ENCODE results near the gene SUSD2. TPM values are rescaled to one million over a fixed set of nuclear protein-coding genes. Genes with fewer than 3 reads are reported as not detected.
"Not testable (repeated sequence)": the region's sequence is repeated elsewhere in the genome, so short reads cannot be mapped to it uniquely, and the experiment has no call there.

The SUSD2 gene
- total RNA-seq, 1 donor from 2014 or later = not detected

DNA sequence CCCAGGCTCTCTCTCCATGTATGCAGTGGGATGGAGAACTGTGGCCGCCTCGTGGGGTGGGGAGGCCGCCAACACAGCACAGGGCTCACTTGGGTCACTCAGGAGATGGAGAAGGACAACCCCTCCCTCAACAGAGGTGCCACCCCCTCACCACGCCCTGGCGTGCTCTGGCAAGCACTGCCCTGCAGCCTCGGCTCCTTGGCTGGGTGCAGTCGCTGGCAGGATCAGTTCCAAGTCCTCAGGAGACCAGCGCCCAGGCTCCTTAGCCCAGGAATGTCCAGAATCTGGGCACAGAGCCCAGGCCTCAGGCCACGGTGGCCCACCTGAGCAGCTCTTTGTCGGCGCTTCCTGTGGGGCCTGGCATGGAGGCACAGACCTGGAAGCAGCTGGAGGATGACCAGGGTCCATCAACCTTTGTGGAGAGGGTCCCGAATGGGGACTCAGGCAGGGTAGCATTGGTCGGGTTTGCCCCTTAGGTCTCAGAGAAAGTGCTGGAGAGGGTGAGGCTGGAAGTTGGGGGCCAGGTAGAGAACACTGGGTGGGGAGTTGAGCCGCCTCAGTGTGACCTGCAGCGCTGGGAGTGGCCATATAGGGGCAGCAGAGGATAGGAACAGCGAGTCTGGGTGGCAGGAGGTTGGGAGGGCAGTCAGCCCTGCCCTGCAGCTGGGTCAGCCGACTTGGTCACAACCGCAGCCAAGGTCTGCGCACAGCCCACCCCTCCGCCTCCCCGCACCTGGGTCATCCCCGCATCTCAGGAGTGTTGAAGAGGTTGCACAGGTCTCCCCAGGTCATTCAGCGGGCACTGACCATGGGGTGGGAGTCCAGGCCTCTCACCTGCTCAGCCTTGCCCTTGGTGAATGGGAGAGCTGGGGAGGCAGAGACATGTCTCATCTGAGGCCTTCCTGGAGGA, 8.2 kb downstream of the SUSD2 start:
- no peak for DNase-seq

GRCh38 chr22:24190159-24190540, 8.9 kb downstream of the SUSD2 start:
- DNase-seq = no peak

DNA sequence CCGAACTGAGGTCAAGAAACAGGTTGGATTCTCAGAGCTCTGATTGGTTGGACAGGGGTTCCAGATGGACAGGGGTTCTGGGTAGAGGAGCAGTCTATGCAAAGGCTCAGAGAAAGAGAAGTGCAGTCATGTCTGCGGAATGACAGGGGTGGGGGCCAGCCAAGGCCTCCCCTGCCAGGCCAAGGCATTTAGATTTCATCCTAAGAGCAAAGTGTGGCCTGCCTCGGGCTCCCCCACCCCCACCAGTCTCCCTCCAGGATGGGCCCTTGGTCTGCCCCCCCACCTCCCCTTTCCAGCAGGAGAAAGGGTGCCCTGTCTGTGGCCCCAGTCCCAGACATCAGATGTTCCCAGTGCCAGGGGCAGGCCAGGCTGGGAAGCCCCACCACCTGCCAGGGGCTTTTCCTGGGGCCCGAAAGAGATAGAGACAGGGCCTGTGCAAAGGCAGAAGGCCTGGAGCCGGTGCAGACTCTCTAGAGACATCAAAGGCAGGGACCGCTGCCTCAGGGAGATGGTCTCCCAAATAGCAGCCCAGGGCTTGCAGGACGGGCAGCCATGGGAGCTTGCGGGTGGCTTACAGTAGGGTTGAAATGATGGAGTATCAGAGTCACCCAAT, 9.4 kb downstream of the SUSD2 start:
- DNase-seq = no peak

DNA sequence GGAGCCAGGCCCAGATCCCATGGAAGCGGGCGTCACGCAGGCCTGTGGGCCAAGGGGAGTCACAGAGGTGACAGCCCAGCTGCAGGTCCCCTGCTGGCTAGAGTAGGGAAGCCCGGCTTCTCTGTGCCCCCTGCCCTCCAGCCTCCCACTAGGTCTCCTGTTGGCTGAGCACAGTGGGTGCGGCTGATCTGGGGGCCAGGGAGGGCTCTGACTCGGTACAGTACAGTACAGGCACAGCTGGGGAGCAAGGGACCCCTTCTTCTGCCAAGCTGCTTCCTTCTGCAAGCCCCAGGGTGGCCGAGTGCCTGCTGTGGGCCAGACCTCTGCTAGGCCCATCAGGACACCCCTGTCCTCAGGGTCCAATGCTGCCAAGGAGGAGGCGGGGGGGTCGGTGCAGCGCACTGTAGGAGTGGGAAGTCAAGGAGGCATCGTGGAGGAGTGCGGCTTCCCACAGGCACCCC, 10.1 kb downstream of the SUSD2 start:
- no peak for DNase-seq

DNA sequence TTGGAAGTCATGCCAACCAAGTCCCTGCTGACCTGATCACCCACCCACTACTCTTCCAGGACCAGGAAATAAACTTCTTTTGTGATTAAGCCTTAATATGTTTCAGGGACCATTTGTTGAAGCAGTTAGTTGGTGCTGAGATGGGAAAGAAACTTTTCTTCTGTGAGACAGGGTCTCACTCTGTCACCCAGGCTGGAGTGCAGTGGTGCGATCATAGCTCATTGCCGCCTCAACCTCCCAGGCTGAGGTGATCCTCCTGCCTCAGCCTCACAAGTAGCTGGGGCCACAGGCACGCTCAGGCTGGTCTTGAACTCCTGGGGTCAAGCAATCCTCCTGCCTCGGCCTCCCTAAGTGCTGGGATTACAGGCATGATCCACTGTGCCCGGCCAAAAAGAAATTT, 10.6 kb downstream of the SUSD2 start:
- DNase-seq = no peak

GRCh38 chr22:24198682-24199052, 17.4 kb downstream of the SUSD2 start:
- no peak for DNase-seq

DNA sequence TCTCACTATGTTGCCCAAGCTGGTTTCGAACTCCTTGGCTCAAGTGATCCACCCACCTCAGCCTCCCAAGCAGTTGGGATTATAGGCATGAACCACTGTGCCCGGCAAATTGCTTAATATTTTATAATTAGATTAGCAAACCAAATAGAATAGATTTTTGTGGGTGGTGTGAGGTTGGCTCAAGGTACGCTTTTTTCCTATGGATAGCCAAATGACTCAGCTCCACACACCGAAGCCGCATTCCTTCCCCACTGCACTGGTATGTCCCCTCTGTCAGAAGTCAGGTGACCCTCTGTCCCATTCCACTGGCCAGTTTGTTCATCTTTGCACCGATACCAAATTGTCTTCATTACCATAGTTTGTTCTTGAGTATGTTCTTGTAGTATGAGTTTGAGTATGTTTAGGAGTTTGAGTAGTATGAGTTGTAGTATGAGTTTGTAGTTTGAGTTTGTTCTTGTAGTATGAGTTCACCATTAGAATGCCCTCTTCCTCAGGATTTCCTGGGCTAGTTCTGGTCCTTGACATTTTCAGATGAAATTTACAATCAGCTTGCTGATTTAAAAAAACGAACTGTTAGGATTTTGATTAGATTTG, 19.4 kb downstream of the SUSD2 start:
- DNase-seq = no peak

- DNase-seq = no peak
These were observed 20.7 kb downstream of the SUSD2 start for GRCh38 chr22:24201681-24202614.

GRCh38 chr22:24203856-24204255, 22.6 kb downstream of the SUSD2 start:
- DNase-seq = not testable (repeated sequence)

DNA sequence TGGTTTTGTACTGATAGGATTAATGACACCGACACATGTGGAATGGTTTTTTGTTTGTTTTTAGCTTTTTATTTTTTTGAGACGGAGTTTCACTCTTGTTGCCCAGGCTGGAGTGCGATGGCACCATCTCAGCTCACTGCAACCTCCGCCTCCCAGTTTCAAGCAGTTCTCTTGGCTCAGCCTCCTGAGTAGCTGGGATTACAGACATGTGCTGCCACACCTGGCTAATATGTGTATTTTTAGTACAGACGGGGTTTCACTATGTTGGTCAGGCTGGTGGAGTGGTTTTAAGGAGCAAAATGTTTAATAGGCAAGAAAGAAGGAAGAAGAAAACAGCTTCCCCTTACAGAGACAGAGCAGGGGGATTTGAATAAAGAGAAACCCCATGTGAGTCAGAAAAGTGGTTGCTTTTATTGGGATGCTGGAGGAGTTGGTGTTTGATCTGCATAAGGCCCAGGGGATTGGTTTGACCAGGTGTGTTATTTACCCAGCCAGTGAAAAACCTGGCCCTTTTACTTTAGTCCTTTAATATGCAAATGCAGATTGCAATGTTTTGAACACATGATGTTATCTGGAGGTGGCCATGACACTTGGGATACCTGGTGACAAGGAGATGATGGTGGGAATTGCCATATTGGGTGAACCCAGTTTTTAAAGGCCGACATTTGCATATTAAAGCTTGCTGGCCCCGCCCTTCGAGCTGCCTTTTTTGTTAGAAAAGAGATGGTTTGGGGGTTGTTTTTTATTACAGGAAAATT, 24.3 kb downstream of the SUSD2 start:
- no peak for DNase-seq

GRCh38 chr22:24206460-24207263, 25.4 kb downstream of the SUSD2 start:
- not testable (repeated sequence) for DNase-seq

- no peak for DNase-seq
These were observed 26.2 kb downstream of the SUSD2 start for GRCh38 chr22:24207264-24208011.

DNA sequence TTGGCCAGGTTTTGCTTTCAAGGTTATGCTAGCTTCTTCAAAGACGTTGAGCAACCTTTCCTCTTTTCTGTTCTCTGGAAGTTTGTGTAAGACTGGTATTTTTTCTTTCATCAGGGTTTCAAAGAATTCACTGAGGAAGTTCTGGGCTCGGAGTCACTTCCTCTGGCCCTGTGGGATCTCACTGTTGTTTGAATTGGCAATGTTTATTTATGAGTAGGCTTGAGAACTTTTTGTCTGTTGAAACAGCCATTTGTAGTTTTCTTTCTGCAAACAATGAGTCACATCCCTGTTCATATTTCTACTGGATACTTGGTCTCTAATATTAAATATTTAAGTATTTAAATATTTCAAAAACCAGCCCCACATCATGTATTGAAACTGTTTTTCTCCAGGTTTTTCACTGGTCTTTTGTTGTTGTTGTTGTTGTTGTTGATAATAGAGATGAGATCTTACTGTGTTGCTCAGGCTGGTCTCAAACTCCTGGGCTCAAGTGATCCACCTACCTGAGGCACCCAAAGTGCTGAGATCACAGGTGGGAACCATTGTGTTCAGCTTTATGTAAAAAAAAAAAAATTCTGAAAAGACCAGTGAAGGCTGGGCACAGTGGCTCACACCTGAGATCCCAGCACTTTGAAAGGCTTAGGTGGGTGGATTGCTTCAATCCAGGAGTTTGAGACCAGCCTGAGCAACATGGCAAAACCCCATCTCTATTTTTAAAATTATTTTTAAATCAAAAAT, 26.9 kb downstream of the SUSD2 start:
- no peak for DNase-seq

DNA sequence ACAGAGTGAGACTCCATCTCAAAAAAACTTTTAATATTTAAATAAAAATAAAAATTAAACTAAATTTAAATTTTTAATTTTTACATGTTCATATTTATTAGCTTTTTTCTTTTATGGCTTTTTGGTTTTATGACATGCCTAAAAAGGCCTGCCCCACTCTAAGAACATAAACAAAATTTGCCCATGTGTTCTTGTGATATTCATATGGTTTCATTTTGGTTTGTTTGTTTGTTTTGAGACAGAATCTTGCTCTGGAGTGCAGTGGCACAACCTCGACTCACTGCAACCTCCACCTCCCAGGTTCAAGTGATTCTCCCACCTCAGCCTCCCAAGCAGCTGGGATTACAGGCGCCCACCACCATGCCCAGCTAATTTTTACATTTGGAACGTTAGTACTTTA, 27.7 kb downstream of the SUSD2 start:
- no peak for DNase-seq

- no peak for DNase-seq
These were observed 28.4 kb downstream of the SUSD2 start for GRCh38 chr22:24209687-24210086.

DNA sequence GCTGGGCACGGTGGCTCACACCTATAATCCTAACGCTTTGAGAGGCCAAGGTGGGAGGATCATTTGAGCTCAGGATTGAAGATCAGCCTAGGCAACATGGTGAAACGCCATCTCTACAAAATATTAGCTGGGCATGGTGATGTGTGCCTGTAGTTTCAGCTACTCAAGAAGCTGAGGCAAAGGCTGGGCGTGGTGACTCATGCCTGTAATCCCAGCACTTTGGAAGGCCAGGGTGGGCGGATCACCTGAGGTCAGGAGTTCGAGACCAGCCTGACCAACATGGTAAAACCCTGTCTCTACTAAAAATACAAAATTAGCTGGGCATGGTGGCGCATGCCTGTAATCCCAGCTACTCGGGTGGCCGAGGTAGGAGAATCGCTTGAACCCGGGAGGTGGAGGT, 29.1 kb downstream of the SUSD2 start:
- not testable (repeated sequence) for DNase-seq

GRCh38 chr22:24211716-24212115, 30.4 kb downstream of the SUSD2 start:
- DNase-seq = not testable (repeated sequence)

- not testable (repeated sequence) for DNase-seq
These were observed 31.8 kb downstream of the SUSD2 start for GRCh38 chr22:24213111-24213510.
